ENCODE measurements around the gene UBAC1.

Gene UBAC1

DNA sequence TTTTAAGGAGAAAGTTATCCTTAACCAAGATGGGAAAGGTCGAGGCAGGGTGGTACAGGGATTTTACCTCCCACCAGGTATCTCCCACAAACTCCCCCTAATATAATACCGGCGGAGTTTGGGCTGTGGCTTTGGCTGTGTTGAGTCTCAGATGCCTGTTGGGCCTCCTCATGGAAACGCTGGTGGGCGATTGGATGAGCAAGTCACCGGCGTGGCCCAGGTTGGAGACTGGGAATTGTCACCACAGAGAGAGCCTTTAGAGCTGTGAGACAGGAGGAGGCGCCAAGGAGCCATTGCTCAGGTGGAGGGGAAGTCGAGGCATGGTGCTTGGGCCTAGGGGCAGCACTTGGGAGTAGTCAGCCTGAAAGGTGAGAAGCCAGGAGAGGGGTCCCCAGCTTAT lies 50.4 kb downstream of the UBAC1 start:
- no peak for DNase-seq (ENCODE audit: extremely low read depth, insufficient read length)
- Histone ChIP-seq H3K27me3 (replicated peaks; ENCODE audit: control insufficient read depth, insufficient read depth, low read length) (no peaks in the 10 kb centered on the region), H3K36me3 (ENCODE audit: control insufficient read depth, insufficient read depth, low read length) (peaks cover 13% of the 10 kb centered on the region), H3K4me3 (replicated peaks; ENCODE audit: low read depth, low read length) (no peak overlapping the region)
- TF ChIP-seq, protein P1, sequence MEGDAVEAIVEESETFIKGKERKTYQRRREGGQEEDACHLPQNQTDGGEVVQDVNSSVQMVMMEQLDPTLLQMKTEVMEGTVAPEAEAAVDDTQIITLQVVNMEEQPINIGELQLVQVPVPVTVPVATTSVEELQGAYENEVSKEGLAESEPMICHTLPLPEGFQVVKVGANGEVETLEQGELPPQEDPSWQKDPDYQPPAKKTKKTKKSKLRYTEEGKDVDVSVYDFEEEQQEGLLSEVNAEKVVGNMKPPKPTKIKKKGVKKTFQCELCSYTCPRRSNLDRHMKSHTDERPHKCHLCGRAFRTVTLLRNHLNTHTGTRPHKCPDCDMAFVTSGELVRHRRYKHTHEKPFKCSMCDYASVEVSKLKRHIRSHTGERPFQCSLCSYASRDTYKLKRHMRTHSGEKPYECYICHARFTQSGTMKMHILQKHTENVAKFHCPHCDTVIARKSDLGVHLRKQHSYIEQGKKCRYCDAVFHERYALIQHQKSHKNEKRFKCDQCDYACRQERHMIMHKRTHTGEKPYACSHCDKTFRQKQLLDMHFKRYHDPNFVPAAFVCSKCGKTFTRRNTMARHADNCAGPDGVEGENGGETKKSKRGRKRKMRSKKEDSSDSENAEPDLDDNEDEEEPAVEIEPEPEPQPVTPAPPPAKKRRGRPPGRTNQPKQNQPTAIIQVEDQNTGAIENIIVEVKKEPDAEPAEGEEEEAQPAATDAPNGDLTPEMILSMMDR (IDR thresholded peaks at IDR 0.05; ENCODE audit: insufficient read depth, low read length, poor library complexity, severe bottlenecking): no peak

- no peaks in the 10 kb centered on the region for H3K27me3 ChIP-seq (replicated peaks; ENCODE audit: control insufficient read depth, insufficient read depth, low read length)
- TF ChIP-seq, protein P1 (IDR thresholded peaks at IDR 0.05; ENCODE audit: insufficient read depth, low read length, poor library complexity, severe bottlenecking): no peak
- H3K4me3 ChIP-seq (replicated peaks; ENCODE audit: low read depth, low read length): no peak overlapping the region
Observed at GRCh38 chr9:135910216-135910615, 51.0 kb downstream of the UBAC1 start.

DNA sequence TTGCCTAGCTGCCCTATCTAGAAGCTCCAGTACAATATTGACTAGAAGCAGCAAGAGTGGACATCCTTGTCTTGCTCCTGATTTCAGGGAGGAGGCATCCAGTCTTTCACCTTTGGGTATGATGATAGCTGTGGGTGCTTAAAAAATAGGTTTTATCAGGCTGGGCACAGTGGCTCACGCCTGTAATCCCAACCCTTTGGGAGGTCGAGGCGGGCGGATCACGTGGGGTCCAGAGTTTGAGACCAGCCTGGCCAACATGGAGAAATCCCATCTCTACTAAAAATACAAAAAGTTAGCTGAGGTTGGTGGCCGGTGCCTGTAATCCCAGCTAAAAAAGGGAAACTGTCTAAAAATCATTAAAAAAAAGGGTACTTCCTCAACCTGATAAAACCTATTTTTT lies 51.8 kb downstream of the UBAC1 start:
- no peak for DNase-seq (ENCODE audit: extremely low read depth, insufficient read length)
- TF ChIP-seq, protein P1 (IDR thresholded peaks at IDR 0.05; ENCODE audit: insufficient read depth, low read length, poor library complexity, severe bottlenecking): no peak
- H3K4me3 ChIP-seq (replicated peaks; ENCODE audit: low read depth, low read length): peak overlapping the region; percentile 75; the same call in 1 of the 2 replicates
- H3K27me3 ChIP-seq (replicated peaks; ENCODE audit: control insufficient read depth, insufficient read depth, low read length): no peaks in the 10 kb centered on the region
- peaks cover 6% of the 10 kb centered on the region for H3K36me3 ChIP-seq (ENCODE audit: control insufficient read depth, insufficient read depth, low read length)

More at GRCh38 chr9:135910216-135910615, 51.0 kb downstream of the UBAC1 start:
- DNase-seq (ENCODE audit: extremely low read depth, insufficient read length): no peak
- H3K36me3 ChIP-seq (ENCODE audit: control insufficient read depth, insufficient read depth, low read length): peaks cover 13% of the 10 kb centered on the region

- Histone ChIP-seq H3K36me3 (ENCODE audit: control insufficient read depth, insufficient read depth, low read length) (peaks cover 6% of the 10 kb centered on the region), H3K27me3 (replicated peaks; ENCODE audit: control insufficient read depth, insufficient read depth, low read length) (no peaks in the 10 kb centered on the region), H3K4me3 (replicated peaks; ENCODE audit: low read depth, low read length) (peak overlapping the region; percentile 75)
- no peak for DNase-seq (ENCODE audit: extremely low read depth, insufficient read length)
- TF ChIP-seq, protein P1 (IDR thresholded peaks at IDR 0.05; ENCODE audit: insufficient read depth, low read length, poor library complexity, severe bottlenecking): no peak
Observed at GRCh38 chr9:135908754-135909204, 52.4 kb downstream of the UBAC1 start.

DNA sequence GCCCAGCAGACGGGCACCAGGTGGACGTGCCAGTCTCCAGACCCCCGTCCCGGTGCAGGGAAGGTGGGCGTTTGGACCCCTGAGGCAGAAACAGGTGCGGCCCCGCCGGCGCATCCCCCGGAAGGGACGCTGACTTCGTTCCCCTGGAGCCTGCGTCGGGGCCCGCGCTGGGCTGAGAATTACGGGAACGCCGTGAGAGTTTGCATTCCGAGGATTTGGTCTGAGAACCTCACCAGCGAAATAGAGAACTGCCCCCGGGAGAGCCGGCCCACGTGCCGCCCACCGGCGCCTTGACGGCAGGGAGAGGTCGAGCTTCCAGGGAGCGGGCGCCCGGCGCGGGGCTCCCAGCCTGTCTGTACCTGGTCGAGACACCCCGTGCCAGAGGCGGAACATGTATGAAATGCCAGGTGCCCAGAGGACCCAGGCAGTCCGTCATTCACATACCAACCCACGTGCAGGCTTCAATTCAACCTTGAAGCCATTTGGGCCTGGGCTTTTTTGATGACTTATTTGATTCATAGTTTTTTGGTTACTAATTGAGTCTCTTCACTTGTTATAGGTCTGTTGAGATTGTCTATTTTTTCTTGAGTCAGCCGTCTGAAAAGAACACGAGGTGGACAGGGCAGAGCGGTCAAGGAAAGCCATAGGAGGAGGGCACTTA lies 53.0 kb downstream of the UBAC1 start:
- Histone ChIP-seq H3K27me3 (replicated peaks; ENCODE audit: control insufficient read depth, insufficient read depth, low read length) (no peaks in the 10 kb centered on the region), H3K4me3 (replicated peaks; ENCODE audit: low read depth, low read length) (peak overlapping the region; percentile 75), H3K36me3 (ENCODE audit: control insufficient read depth, insufficient read depth, low read length) (peaks cover 3% of the 10 kb centered on the region)
- DNase-seq (ENCODE audit: extremely low read depth, insufficient read length): no peak
- TF ChIP-seq, protein P1 (IDR thresholded peaks at IDR 0.05; ENCODE audit: insufficient read depth, low read length, poor library complexity, severe bottlenecking): no peak

Data from GM06990 (cell line).